K562 (cell line): ENCODE results near the gene DDX51. TPM values are rescaled to one million over a fixed set of nuclear protein-coding genes. Genes with fewer than 3 reads are reported as not detected.

Source experiments
- ATAC-seq: fragments of 200-7000 bp; cut with Tn5 transposase; 3 replicates; pipeline ENCODE4 v1.9.1; 2020; ENCODE audit warnings: moderate library complexity
- BruUV-seq: library from RNA; stranded (reverse); fragments of 400-500 nt; replicated peaks from 2 replicates; lab custom pipeline; 2021; lab: Mats Ljungman, UMichigan
- CTCF ChIA-PET: fragments of 300-600 bp; formaldehyde crosslinking; extraction: SDS; loops from one replicate; lab custom pipeline; 2021; ENCODE audit warnings: low intra/inter-chr PET ratio; lab: Yijun Ruan, JAX
- POLR2A ChIA-PET: fragments of 300-600, 350-650 bp; sonication (Branson Sonifier 250); formaldehyde crosslinking; extraction: SDS; loops from one replicate; lab custom pipeline; 2021; ENCODE audit warnings: antibody characterized with exemption, inconsistent platforms; lab: Yijun Ruan, JAX
- DNase-seq, 4 experiments: peaks; one replicate each; pipeline versions ENCODE4 v3.0.0 to v3.0.0-alpha.2; 2011 to 2018; ENCODE audit warnings: low spot score in 3 of 4, mixed read lengths in 3 of 4; ENCODE audit errors: extremely low read depth in 1 of 4
- FAIRE-seq: peaks from 2 replicates; lab custom pipeline; 2011; peaks lifted over from hg19 to GRCh38; lab: Jason Lieb, UNC
- H2AFZ ChIP-seq: 2 replicates; pipeline ENCODE4 v1.6.0; 2011; ENCODE audit warnings: low read depth, low read length, control low read depth, inconsistent platforms
- H3K27ac ChIP-seq: fragments of 200-600 bp; 3 replicates; pipeline ENCODE4 v1.8.0; 2011; ENCODE audit warnings: low read depth, mild to moderate bottlenecking, control low read depth, inconsistent platforms, low read length, moderate library complexity, mixed read lengths; ENCODE audit errors: extremely low read depth
- H3K27me3 ChIP-seq, 2 experiments: fragments of 300-600 bp in 1 of 2; 2 replicates in 1 of 2; 3 replicates in 1 of 2; pipeline versions ENCODE4 v1.6.0 to v1.8.0; 2011; ENCODE audit warnings: inconsistent platforms in 2 of 2, low read length in 2 of 2, mild to moderate bottlenecking in 1 of 2, mixed read lengths in 1 of 2, moderate library complexity in 1 of 2; ENCODE audit not compliant: control insufficient read depth in 2 of 2, insufficient read depth in 2 of 2
- H3K36me3 ChIP-seq: fragments of 300-600 bp; 3 replicates; pipeline ENCODE4 v1.8.0; 2011; ENCODE audit warnings: mild to moderate bottlenecking, low read length, inconsistent platforms; ENCODE audit not compliant: control insufficient read depth, insufficient read depth
- H3K4me1 ChIP-seq, 2 experiments: fragments of 200-600 bp in 1 of 2; replicated peaks in 1 of 2; 2 replicates in 1 of 2; 3 replicates in 1 of 2; pipeline versions ENCODE4 v1.5.1 to v1.8.0; 2011; ENCODE audit warnings: inconsistent platforms in 2 of 2, low read length in 2 of 2, mild to moderate bottlenecking in 1 of 2, mixed read lengths in 1 of 2, moderate library complexity in 1 of 2; ENCODE audit not compliant: control insufficient read depth in 2 of 2, insufficient read depth in 2 of 2
- H3K4me2 ChIP-seq: 2 replicates; pipeline ENCODE4 v1.6.1; 2011; ENCODE audit warnings: low read length, control low read depth, inconsistent platforms, mixed read lengths; ENCODE audit not compliant: insufficient read depth
- H3K4me3 ChIP-seq: fragments of 200-600 bp; sonication (generic), shearing (Covaris generic); 2 replicates; pipeline ENCODE4 v1.5.1; 2016; ENCODE audit warnings: control low read depth, inconsistent platforms
- H3K79me2 ChIP-seq: fragments of 200-600 bp; 3 replicates; pipeline ENCODE4 v1.8.0; 2011; ENCODE audit warnings: low read length, inconsistent platforms; ENCODE audit not compliant: control insufficient read depth, insufficient read depth
- H3K9ac ChIP-seq, 2 experiments: 2 replicates each; pipeline versions ENCODE4 v1.6.0 to v1.6.1; 2011; ENCODE audit warnings: low read depth in 2 of 2, low read length in 2 of 2, control low read depth in 1 of 2, inconsistent platforms in 1 of 2, mild to moderate bottlenecking in 1 of 2, mixed read lengths in 1 of 2; ENCODE audit not compliant: insufficient read depth in 1 of 2
- H3K9me1 ChIP-seq: one replicate; pipeline ENCODE4 v1.6.0; 2011; ENCODE audit warnings: inconsistent platforms, mild to moderate bottlenecking, low read length, moderate library complexity; ENCODE audit not compliant: control insufficient read depth, insufficient read depth
- H3K9me3 ChIP-seq: replicated peaks from 2 replicates; pipeline ENCODE4 v1.5.1; 2011; ENCODE audit warnings: low read depth, low read length, inconsistent platforms; ENCODE audit not compliant: control insufficient read depth, insufficient read depth
- H4K20me1 ChIP-seq: replicated peaks from 2 replicates; pipeline ENCODE4 v1.6.1; 2011; ENCODE audit warnings: low read length, inconsistent platforms, mixed read lengths; ENCODE audit not compliant: control insufficient read depth, insufficient read depth
- CHD4 ChIP-seq: fragments of 200-600 bp; sonication (generic); IDR thresholded peaks from 3 replicates; pipeline ENCODE4 v1.6.1; 2012; ENCODE audit warnings: low read depth, mild to moderate bottlenecking, mixed read lengths, low read length, inconsistent platforms; ENCODE audit not compliant: insufficient read depth, insufficient replicate concordance, poor library complexity, severe bottlenecking
- HDAC2 ChIP-seq: fragments of 450-650 bp; IDR thresholded peaks from 2 replicates; pipeline ENCODE4 v1.6.1; 2016; ENCODE audit warnings: mild to moderate bottlenecking
- PCBP2 ChIP-seq: fragments of 200-400 bp; formaldehyde crosslinking; IDR thresholded peaks from 2 replicates; pipeline ENCODE4 v1.6.1; 2018; ENCODE audit warnings: low read length, low read depth, mild to moderate bottlenecking, moderate library complexity; ENCODE audit not compliant: poor library complexity, severe bottlenecking
- POLR3G ChIP-seq: IDR thresholded peaks from 2 replicates; pipeline ENCODE4 v1.6.1; 2011; ENCODE audit not compliant: insufficient read length, insufficient replicate concordance; ENCODE audit errors: extremely low read depth
- RBBP5 ChIP-seq: fragments of 200-600 bp; sonication (generic); IDR thresholded peaks from 2 replicates; pipeline ENCODE4 v1.6.1; 2012; ENCODE audit warnings: borderline replicate concordance, mild to moderate bottlenecking, low read length, control low read depth, inconsistent platforms; ENCODE audit not compliant: insufficient read depth, poor library complexity, severe bottlenecking
- RBFOX2 ChIP-seq: fragments of 200-400 bp; formaldehyde crosslinking; IDR thresholded peaks from 2 replicates; pipeline ENCODE4 v1.6.1; 2017; ENCODE audit warnings: low read depth, mild to moderate bottlenecking, low read length, moderate library complexity
- SMARCC2 ChIP-seq: fragments of 450-650 bp; IDR thresholded peaks from 2 replicates; pipeline ENCODE4 v1.6.1; 2017; ENCODE audit warnings: antibody characterized with exemption, moderate library complexity, mild to moderate bottlenecking, low read depth
- ZNF589 ChIP-seq: fragments of 200-800 bp; sonication (Bioruptor generic); IDR thresholded peaks from 2 replicates; pipeline ENCODE4 v1.6.1; 2016; ENCODE audit warnings: low read depth, missing genetic modification characterization, missing compliant biosample characterization
- ZNF695 ChIP-seq: fragments of 450-650 bp; formaldehyde crosslinking; IDR thresholded peaks from 2 replicates; pipeline ENCODE4 v1.4.0; 2020; ENCODE audit warnings: mild to moderate bottlenecking, moderate library complexity
- ZNF707 ChIP-seq: fragments of 250-450 bp; sonication (Bioruptor Pico); conservative IDR thresholded peaks from 2 replicates; pipeline ENCODE4 v1.8.0; 2022; ENCODE audit warnings: inconsistent platforms, mild to moderate bottlenecking, moderate library complexity
- ZZZ3 ChIP-seq: fragments of 450-650 bp; IDR thresholded peaks from 2 replicates; pipeline ENCODE4 v1.6.1; 2016; ENCODE audit warnings: antibody characterized with exemption, mild to moderate bottlenecking, moderate library complexity
- WGBS: fragments of 100-300 bp; shearing (Covaris generic); methylation state at CpG from one replicate; pipeline ENCODE4 v1.1.6; 2016; ENCODE audit warnings: low coverage, mixed read lengths; ENCODE audit not compliant: insufficient coverage; ENCODE audit errors: missing lambda C conversion rate; 5-methylcytosine and 5-hydroxymethylcytosine counted together
- in situ Hi-C: fragments of 300-500 bp; cut with MboI; formaldehyde crosslinking; loops from 4 replicates; pipeline ENCODE4 v1.15.0; 2018; ENCODE audit warnings: inconsistent platforms, mixed read lengths
- intact Hi-C: fragments of 100-400 bp; cut with micrococcal nuclease; formaldehyde crosslinking; loops from 2 replicates; pipeline ENCODE4 v1.14.2; 2022
- polyA plus RNA-seq, 8 experiments: library from polyadenylated mRNA; depleted of rRNA in 4 of 8; stranded (reverse) in 5 of 8; unstranded in 3 of 8; fragments of >200 nt; fragmentation: Nextera tagmentation in 2 of 8; fragmentation: Illumina TruSeq in 1 of 8; extraction: Ambion mirVana in 2 of 8; extraction: Trizol in 1 of 8; gene quantifications; 2 replicates each; pipeline versions ENCODE4 v1.2.1 to v1.2.3, GENCODE V29; 2011 to 2014; ENCODE audit warnings: inconsistent platforms in 1 of 8, missing spikeins in 1 of 8
- total RNA-seq, 7 experiments: library from RNA; depleted of rRNA in 6 of 7; stranded (reverse); fragments of >200 nt in 6 of 7; fragmentation: Illumina TruSeq in 2 of 7; extraction: Trizol in 2 of 7; gene quantifications; 2 replicates each; pipeline versions ENCODE4 v1.2.1 to v1.2.3, GENCODE V29; 2011 to 2021; ENCODE audit warnings: low replicate concordance in 1 of 7
- TF ChIP-seq, protein P1 (sequence below): sonication (generic); IDR thresholded peaks from 2 replicates; pipeline ENCODE4 v1.6.1; 2016
- TF ChIP-seq, protein P2 (sequence below), 2 experiments: IDR thresholded peaks; 2 replicates each; pipeline ENCODE4 v1.6.1; 2011; ENCODE audit warnings: borderline replicate concordance in 1 of 2, control low read depth in 1 of 2, low read depth in 1 of 2, low read length in 1 of 2, mild to moderate bottlenecking in 1 of 2, mixed read lengths in 1 of 2, moderate library complexity in 1 of 2; ENCODE audit not compliant: insufficient read depth in 1 of 2, insufficient read length in 1 of 2, poor library complexity in 1 of 2, severe bottlenecking in 1 of 2; ENCODE audit errors: extremely low read depth in 1 of 2
- TF ChIP-seq, protein P3 (sequence below): fragments of 250-450 bp; sonication (Bioruptor Pico); IDR thresholded peaks from 2 replicates; pipeline ENCODE4 v1.5.0; 2021; ENCODE audit warnings: mild to moderate bottlenecking, borderline replicate concordance

Gene DDX51
- total and polyA plus RNA-seq, 9 of the 15 experiments (the other 6 are each of a cell fraction or from before 2014, with no cell fraction given), result 1.1 to 35.9 (median 12.4) TPM

DNA sequence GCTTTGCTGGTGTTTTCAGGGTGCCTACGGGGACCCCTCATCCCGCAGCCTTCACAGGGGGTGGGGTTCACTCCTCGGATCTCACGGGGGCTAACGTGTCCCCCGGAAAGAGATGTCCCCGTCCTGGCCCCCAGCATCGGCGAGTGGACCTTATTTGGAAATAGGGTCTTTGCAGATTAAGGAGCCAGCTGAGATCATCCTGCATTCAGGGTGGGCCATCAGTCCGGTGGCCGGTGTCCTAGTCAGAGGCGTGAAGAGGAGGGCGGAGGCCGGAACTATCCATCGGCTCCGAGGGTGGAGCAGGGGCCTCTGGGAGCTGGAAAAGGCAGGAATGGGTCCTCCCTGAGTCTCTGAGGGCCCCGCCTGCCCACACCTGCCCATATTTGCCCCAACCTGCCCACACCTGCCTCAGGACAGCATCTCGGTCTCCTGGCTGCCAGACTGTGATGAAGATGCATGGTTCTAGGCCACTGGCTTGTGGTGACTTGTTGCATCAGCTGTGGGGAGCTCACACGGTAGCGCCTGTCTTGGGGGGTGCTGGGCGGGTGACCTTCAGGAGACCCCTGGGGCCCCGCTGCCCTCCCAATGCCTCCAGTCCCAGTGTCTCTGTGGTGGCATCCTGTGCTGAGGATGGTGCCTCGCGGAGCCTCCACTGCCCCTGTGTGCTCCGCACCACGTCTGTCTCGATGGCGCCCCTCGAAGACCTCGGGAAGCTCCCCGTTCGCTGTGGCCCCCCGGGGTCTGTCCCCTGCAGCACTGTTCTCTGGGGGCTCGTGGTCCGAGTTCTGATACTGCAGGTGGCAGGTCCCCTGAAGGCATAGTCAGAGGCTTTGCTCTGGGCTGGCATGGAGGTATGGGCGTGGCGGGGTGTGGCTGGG lies 14.8 kb upstream of the DDX51 start:
- FAIRE-seq (no peak), DNase-seq (no peak), ATAC-seq (no peak)
- Histone ChIP-seq H3K27me3 (no peaks in the 10 kb centered on the region; a peak in 1 of 5 replicates), H3K9me3 (peaks cover 23% of the 10 kb centered on the region), H2AFZ (no peak overlapping the region), H3K36me3 (peaks cover 29% of the 10 kb centered on the region), H3K4me1 (peaks cover 0 to 39% of the 10 kb centered on the region in 2 experiments; a peak in 2 of 5 replicates), H4K20me1 (no peaks in the 10 kb centered on the region; the same call in 1 of the 2 replicates), H3K9ac (no peak overlapping the region), H3K9me1 (no peaks in the 10 kb centered on the region), H3K79me2 (no peaks in the 10 kb centered on the region), H3K4me3 (no peak overlapping the region), H3K4me2 (no peak overlapping the region), H3K27ac (no peak overlapping the region)
- WGBS, result 90% methylated on average over 29 of the region's 37 CpGs
- in situ Hi-C loops, result no loop called here
- intact Hi-C loops, result loop anchor here (10.0 kb wide), 2 partner anchors 56 to 256 kb away; no protein-coding TSS in a partner anchor
- BruUV-seq, result no TSS peak
- POLR2A ChIA-PET, result no interaction called here
- CTCF ChIA-PET, result no interaction called here
- TF ChIP-seq POLR3G, result no peak
- no peak for TF ChIP-seq PCBP2
- no peak for TF ChIP-seq HDAC2
- TF ChIP-seq, protein P1, sequence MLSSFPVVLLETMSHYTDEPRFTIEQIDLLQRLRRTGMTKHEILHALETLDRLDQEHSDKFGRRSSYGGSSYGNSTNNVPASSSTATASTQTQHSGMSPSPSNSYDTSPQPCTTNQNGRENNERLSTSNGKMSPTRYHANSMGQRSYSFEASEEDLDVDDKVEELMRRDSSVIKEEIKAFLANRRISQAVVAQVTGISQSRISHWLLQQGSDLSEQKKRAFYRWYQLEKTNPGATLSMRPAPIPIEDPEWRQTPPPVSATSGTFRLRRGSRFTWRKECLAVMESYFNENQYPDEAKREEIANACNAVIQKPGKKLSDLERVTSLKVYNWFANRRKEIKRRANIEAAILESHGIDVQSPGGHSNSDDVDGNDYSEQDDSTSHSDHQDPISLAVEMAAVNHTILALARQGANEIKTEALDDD, result no peak
- TF ChIP-seq, protein P2, sequence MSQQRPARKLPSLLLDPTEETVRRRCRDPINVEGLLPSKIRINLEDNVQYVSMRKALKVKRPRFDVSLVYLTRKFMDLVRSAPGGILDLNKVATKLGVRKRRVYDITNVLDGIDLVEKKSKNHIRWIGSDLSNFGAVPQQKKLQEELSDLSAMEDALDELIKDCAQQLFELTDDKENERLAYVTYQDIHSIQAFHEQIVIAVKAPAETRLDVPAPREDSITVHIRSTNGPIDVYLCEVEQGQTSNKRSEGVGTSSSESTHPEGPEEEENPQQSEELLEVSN (IDR thresholded peaks at IDR 0.05; ENCODE audit: borderline replicate concordance in 1 of 2, extremely low read depth in 1 of 2, insufficient read depth in 1 of 2, insufficient read length in 1 of 2, low read depth in 1 of 2, low read length in 1 of 2, poor library complexity in 1 of 2, severe bottlenecking in 1 of 2), result no peak
- no peak for TF ChIP-seq RBBP5
- no peak for TF ChIP-seq RBFOX2
- no peak for TF ChIP-seq ZNF695
- TF ChIP-seq CHD4, result no peak
- TF ChIP-seq, protein P3, sequence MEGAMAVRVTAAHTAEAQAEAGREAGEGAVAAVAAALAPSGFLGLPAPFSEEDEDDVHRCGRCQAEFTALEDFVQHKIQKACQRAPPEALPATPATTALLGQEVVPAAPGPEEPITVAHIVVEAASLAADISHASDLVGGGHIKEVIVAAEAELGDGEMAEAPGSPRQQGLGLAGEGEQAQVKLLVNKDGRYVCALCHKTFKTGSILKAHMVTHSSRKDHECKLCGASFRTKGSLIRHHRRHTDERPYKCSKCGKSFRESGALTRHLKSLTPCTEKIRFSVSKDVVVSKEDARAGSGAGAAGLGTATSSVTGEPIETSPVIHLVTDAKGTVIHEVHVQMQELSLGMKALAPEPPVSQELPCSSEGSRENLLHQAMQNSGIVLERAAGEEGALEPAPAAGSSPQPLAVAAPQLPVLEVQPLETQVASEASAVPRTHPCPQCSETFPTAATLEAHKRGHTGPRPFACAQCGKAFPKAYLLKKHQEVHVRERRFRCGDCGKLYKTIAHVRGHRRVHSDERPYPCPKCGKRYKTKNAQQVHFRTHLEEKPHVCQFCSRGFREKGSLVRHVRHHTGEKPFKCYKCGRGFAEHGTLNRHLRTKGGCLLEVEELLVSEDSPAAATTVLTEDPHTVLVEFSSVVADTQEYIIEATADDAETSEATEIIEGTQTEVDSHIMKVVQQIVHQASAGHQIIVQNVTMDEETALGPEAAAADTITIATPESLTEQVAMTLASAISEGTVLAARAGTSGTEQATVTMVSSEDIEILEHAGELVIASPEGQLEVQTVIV (CRISPR knock-in tag), result no peak
- TF ChIP-seq ZZZ3, result no peak
- no peak for TF ChIP-seq ZNF589 (CRISPR knock-in tag)
- TF ChIP-seq ZNF707 (CRISPR knock-in tag), result no peak
- no peak for TF ChIP-seq SMARCC2
